ENCODE results near the gene PPP3CA. TPM values are rescaled to one million over a fixed set of nuclear protein-coding genes. Genes with fewer than 3 reads are reported as not detected.

Gene PPP3CA
- total and polyA plus RNA-seq, 2 of the 8 experiments (the other 6 are each of a cell fraction or from before 2014, with no cell fraction given) = 7.9 to 35.0 TPM

GRCh38 chr4:101136373-101137370 lies 210.7 kb downstream of the PPP3CA start:
- no peaks in the 10 kb centered on the region for H3K9me3 ChIP-seq (ENCODE audit: insufficient read depth in 2 of 2, low read depth in 1 of 2, low read length in 1 of 2)
- no peak overlapping the region for H2BK12ac ChIP-seq (ENCODE audit: low read depth, low read length)
- H3K27me3 ChIP-seq (replicated peaks in 1 of 4; ENCODE audit: control insufficient read depth in 3 of 4, extremely low read depth in 1 of 4, insufficient read depth in 3 of 4, low read length in 3 of 4) = no peaks in the 10 kb centered on the region
- H3K23me2 ChIP-seq (ENCODE audit: low read depth, low read length) = no peaks in the 10 kb centered on the region
- no peak overlapping the region for H3K56ac ChIP-seq (replicated peaks; ENCODE audit: insufficient read length, low read depth, low read length)
- FAIRE-seq (no peak), DNase-seq (ENCODE audit: low read depth in 1 of 2, low spot score in 2 of 2) (no peak)
- H3K27ac ChIP-seq (ENCODE audit: low read depth, low read length) = no peak overlapping the region
- ChIA-PET CTCF (ENCODE audit: partially characterized antibody) (interaction anchor here (0.6 kb wide), 1 partner anchor 393 kb away, joined by 3 read pairs; no protein-coding TSS in a partner anchor), POLR2A (ENCODE audit: partially characterized antibody) (no interaction called here)
- 92% methylated on average over 6 of the region's 8 CpGs; no CpG with 5 or more reads in 1 of the 2 experiments for WGBS, 2 experiments (ENCODE audit: extremely low coverage in 1 of 2, insufficient coverage in 1 of 2, insufficient read length in 1 of 2, insufficient replicate concordance in 2 of 2, low coverage in 1 of 2, low lambda C conversion rate in 2 of 2, missing lambda C conversion rate in 1 of 2)
- no peak overlapping the region for H3K4me3 ChIP-seq (ENCODE audit: extremely low read depth in 1 of 4, insufficient read depth in 2 of 4, low read depth in 3 of 4, low read length in 4 of 4)
- no peak overlapping the region for H4K91ac ChIP-seq (replicated peaks; ENCODE audit: insufficient read length, low read length)
- H3K14ac ChIP-seq (ENCODE audit: insufficient read length) = no peak overlapping the region
- no peak overlapping the region for H2BK120ac ChIP-seq (replicated peaks; ENCODE audit: low read depth, low read length)
- no peak overlapping the region for H2AFZ ChIP-seq (ENCODE audit: low read length)
- no peak overlapping the region for H2AK5ac ChIP-seq (ENCODE audit: low read depth, low read length)
- no peak overlapping the region for H3K18ac ChIP-seq (ENCODE audit: extremely low read depth, low read length)
- no peak overlapping the region; a peak in 1 of 4 replicates for H3K4me2 ChIP-seq (ENCODE audit: insufficient read depth in 1 of 2, low read depth in 2 of 2, low read length in 2 of 2)
- no peaks in the 10 kb centered on the region; the same call in 1 of the 2 replicates for H3K79me1 ChIP-seq (ENCODE audit: low read depth, low read length)
- H3K79me2 ChIP-seq (ENCODE audit: control insufficient read depth in 1 of 2, insufficient read depth in 2 of 2, low read length in 2 of 2) = peaks cover 0 to 2% of the 10 kb centered on the region in 2 experiments; a peak in 1 of 4 replicates
- no peak overlapping the region for H2BK15ac ChIP-seq (ENCODE audit: low read length)
- no peak overlapping the region for H3K23ac ChIP-seq (ENCODE audit: insufficient read length)
- 0 out of 7 replicates have a peak, but pooled peaks cover 0 to 3% (median under 1%) of the 10 kb centered on the region in 4 experiments for H3K4me1 ChIP-seq (replicated peaks in 1 of 4; ENCODE audit: control insufficient read depth in 3 of 4, insufficient read depth in 4 of 4, low read length in 3 of 4)
- H3K36me3 ChIP-seq (ENCODE audit: control insufficient read depth in 2 of 4, insufficient read depth in 4 of 4, low read length in 3 of 4) = no peaks in the 10 kb centered on the region
- H3K9ac ChIP-seq (replicated peaks in 1 of 4; ENCODE audit: extremely low read depth in 1 of 4, low read depth in 3 of 4, low read length in 3 of 4) = no peak overlapping the region
- H4K20me1 ChIP-seq (replicated peaks in 1 of 2; ENCODE audit: control insufficient read depth in 1 of 2, insufficient read depth in 2 of 2, low read length in 2 of 2) = no peaks in the 10 kb centered on the region
- no peak overlapping the region for H2BK5ac ChIP-seq (ENCODE audit: low read depth, low read length)
- H2BK20ac ChIP-seq (ENCODE audit: low read length) = no peak overlapping the region
- H4K8ac ChIP-seq (ENCODE audit: extremely low read depth, insufficient read depth, low read length) = no peak overlapping the region
- no peak overlapping the region for H3K4ac ChIP-seq (replicated peaks; ENCODE audit: insufficient read length, low read depth, low read length)
- no peak overlapping the region for H4K5ac ChIP-seq (ENCODE audit: insufficient read length, low read depth, low read length)
- TF ChIP-seq USF2 (IDR thresholded peaks at IDR 0.05; ENCODE audit: low read length) (no peak), ATF3 (IDR thresholded peaks at IDR 0.05; ENCODE audit: insufficient read depth, low read depth, low read length) (no peak), BCL11A (IDR thresholded peaks at IDR 0.05; ENCODE audit: low read depth in 2 of 2, low read length in 2 of 2) (no peak), RXRA (IDR thresholded peaks at IDR 0.05; ENCODE audit: insufficient read depth, low read depth, low read length) (no peak), MAX (IDR thresholded peaks at IDR 0.05) (no peak), KDM5A (IDR thresholded peaks at IDR 0.05; ENCODE audit: low read length) (no peak), POLR2A (IDR thresholded peaks at IDR 0.05; ENCODE audit: control extremely low read depth in 1 of 2, low read depth in 2 of 2, low read length in 2 of 2) (no peak), SP2 (IDR thresholded peaks at IDR 0.05; ENCODE audit: low read length) (no peak), TAF7 (optimal IDR thresholded peaks at IDR 0.05; ENCODE audit: borderline replicate concordance, low read depth, low read length) (no peak), POLR2AphosphoS5 (IDR thresholded peaks at IDR 0.05; ENCODE audit: low read depth, low read length) (no peak)

Data from H1 (cell line).